ENCODE measurements around the gene EHBP1. TPM values are rescaled to one million over a fixed set of nuclear protein-coding genes. Genes with fewer than 3 reads are reported as not detected.

The EHBP1 gene
- polyA plus RNA-seq, 3 donors: 4.2 to 6.1 (median 6.0) TPM

- Histone ChIP-seq H3K9me3 (replicated peaks in 1 of 2; ENCODE audit: control insufficient read depth in 1 of 2, insufficient read depth in 1 of 2, low read length in 2 of 2) (no peaks in the 10 kb centered on the region), H2AFZ (ENCODE audit: insufficient read depth, low read depth, low read length, poor library complexity, severe bottlenecking) (no peak overlapping the region), H3K79me2 (ENCODE audit: insufficient read depth, low read length) (no peaks in the 10 kb centered on the region), H3K27me3 (ENCODE audit: control insufficient read depth in 2 of 2, insufficient read depth in 2 of 2, low read length in 2 of 2) (no peaks in the 10 kb centered on the region), H3K4me3 (replicated peaks in 1 of 3; ENCODE audit: low read depth in 2 of 3, low read length in 3 of 3) (no peak overlapping the region), H3K4me1 (ENCODE audit: control insufficient read depth in 1 of 2, insufficient read depth in 2 of 2, low read length in 2 of 2) (no peaks in the 10 kb centered on the region), H4K20me1 (ENCODE audit: insufficient read depth, low read length) (no peaks in the 10 kb centered on the region), H3K9ac (ENCODE audit: insufficient read depth, low read length, poor library complexity, severe bottlenecking) (no peak overlapping the region), H3K36me3 (replicated peaks in 1 of 2; ENCODE audit: control insufficient read depth in 1 of 2, insufficient read depth in 2 of 2, low read length in 2 of 2) (peaks cover 0 to under 1% of the 10 kb centered on the region in 2 donors), H3K27ac (ENCODE audit: low read depth in 1 of 2, low read length in 2 of 2) (no peak overlapping the region), H3K4me2 (replicated peaks; ENCODE audit: extremely low read depth, low read length, poor library complexity, severe bottlenecking) (no peak overlapping the region)
- H3K27ac Mint-ChIP-seq: no peak overlapping the region
- no peak overlapping the region for H3K4me3 Mint-ChIP-seq
- peaks cover 2% of the 10 kb centered on the region in 2 donors for H3K36me3 Mint-ChIP-seq
- TF ChIP-seq CTCF (IDR thresholded peaks at IDR 0.05): no peak
- H3K9me3 Mint-ChIP-seq: peaks cover 0 to 3% (median 0%) of the 10 kb centered on the region in 7 donors
- intact Hi-C loops (cut with micrococcal nuclease): no loop called here
- no peak for DNase-seq
- no peaks in the 10 kb centered on the region for H3K27me3 Mint-ChIP-seq (ENCODE audit: low read depth in 3 of 3)
- peaks cover 1% of the 10 kb centered on the region for H3K4me1 Mint-ChIP-seq
Observed at GRCh38 chr2:62800618-62801017, 95.1 kb downstream of the EHBP1 start.

- Mint-ChIP-seq H3K4me1 (peaks cover 1% of the 10 kb centered on the region), H3K9me3 (peaks cover 1 to 5% (median 4%) of the 10 kb centered on the region in 7 donors), H3K27me3 (ENCODE audit: low read depth in 3 of 3) (no peaks in the 10 kb centered on the region), H3K36me3 (peaks cover 4 to 7% of the 10 kb centered on the region in 2 donors), H3K27ac (no peak overlapping the region), H3K4me3 (no peak overlapping the region)
- peaks cover 0 to 5% of the 10 kb centered on the region in 2 donors for H3K36me3 ChIP-seq (replicated peaks in 1 of 2; ENCODE audit: control insufficient read depth in 1 of 2, insufficient read depth in 2 of 2, low read length in 2 of 2)
- no peaks in the 10 kb centered on the region for H3K79me2 ChIP-seq (ENCODE audit: insufficient read depth, low read length)
- no peak overlapping the region for H3K27ac ChIP-seq (ENCODE audit: low read depth in 1 of 2, low read length in 2 of 2)
- H3K4me1 ChIP-seq (ENCODE audit: control insufficient read depth in 1 of 2, insufficient read depth in 2 of 2, low read length in 2 of 2): no peaks in the 10 kb centered on the region
- no peaks in the 10 kb centered on the region for H3K27me3 ChIP-seq (ENCODE audit: control insufficient read depth in 2 of 2, insufficient read depth in 2 of 2, low read length in 2 of 2)
- H4K20me1 ChIP-seq (ENCODE audit: insufficient read depth, low read length): no peaks in the 10 kb centered on the region
- H3K4me3 ChIP-seq (replicated peaks in 1 of 3; ENCODE audit: low read depth in 2 of 3, low read length in 3 of 3): no peak overlapping the region
- no peak for DNase-seq
- no peak overlapping the region for H3K4me2 ChIP-seq (replicated peaks; ENCODE audit: extremely low read depth, low read length, poor library complexity, severe bottlenecking)
- TF ChIP-seq CTCF (IDR thresholded peaks at IDR 0.05): no peak
- H2AFZ ChIP-seq (ENCODE audit: insufficient read depth, low read depth, low read length, poor library complexity, severe bottlenecking): no peak overlapping the region
- no peak overlapping the region for H3K9ac ChIP-seq (ENCODE audit: insufficient read depth, low read length, poor library complexity, severe bottlenecking)
- intact Hi-C loops (cut with micrococcal nuclease): no loop called here
- peaks cover 0 to 3% of the 10 kb centered on the region in 2 donors for H3K9me3 ChIP-seq (replicated peaks in 1 of 2; ENCODE audit: control insufficient read depth in 1 of 2, insufficient read depth in 1 of 2, low read length in 2 of 2)
- WGBS (ENCODE audit: insufficient coverage): 100% methylated on average over 4 of the region's 4 CpGs
Observed at GRCh38 chr2:62801110-62801509, 95.6 kb downstream of the EHBP1 start.

Measured in CD14-positive monocyte (primary cell).